K562 (cell line): ENCODE results near the gene ALK.

Experiments used
- CTCF ChIP-seq, 3 experiments: IDR thresholded peaks in 2 of 3; conservative IDR thresholded peaks in 1 of 3; 2 replicates each; pipeline ENCODE4 v1.5.1; 2011 to 2012; ENCODE audit warnings: low read length in 3 of 3, mild to moderate bottlenecking in 3 of 3, control low read depth in 2 of 3, improper control_type of control experiment in 1 of 3, inconsistent platforms in 1 of 3, low read depth in 1 of 3, mixed read lengths in 1 of 3, moderate library complexity in 1 of 3; ENCODE audit not compliant: insufficient read depth in 2 of 3
- E2F5 ChIP-seq: sonication (generic); formaldehyde crosslinking; IDR thresholded peaks from 2 replicates; pipeline ENCODE4 v1.8.0; 2022; ENCODE audit warnings: mild to moderate bottlenecking, missing genetic modification reagents
- EP300 ChIP-seq: IDR thresholded peaks from 2 replicates; pipeline ENCODE4 v1.6.1; 2012; ENCODE audit warnings: low read length, improper control_type of control experiment
- GABPA ChIP-seq: fragments of 200-800 bp; sonication (Bioruptor generic); conservative IDR thresholded peaks from 2 replicates; pipeline ENCODE4 v1.6.1; 2016; ENCODE audit warnings: low read depth, missing genetic modification characterization, missing compliant biosample characterization
- RBM15 ChIP-seq: fragments of 200-400 bp; formaldehyde crosslinking; IDR thresholded peaks from 2 replicates; pipeline ENCODE4 v1.6.1; 2018; ENCODE audit warnings: mild to moderate bottlenecking, low read length, moderate library complexity; ENCODE audit not compliant: insufficient read depth
- SRF ChIP-seq, 2 experiments: fragments of 250-450, 450-650 bp in 1 of 2; sonication (Bioruptor Pico) in 1 of 2; sonication (generic) in 1 of 2; formaldehyde crosslinking; IDR thresholded peaks; 2 replicates each; pipeline versions ENCODE4 v1.5.0 to v1.5.1; 2020 to 2022; ENCODE audit warnings: mild to moderate bottlenecking in 1 of 2, missing genetic modification reagents in 1 of 2
- SRSF1 ChIP-seq: fragments of 200-400 bp; formaldehyde crosslinking; IDR thresholded peaks from 2 replicates; pipeline ENCODE4 v1.6.1; 2017; ENCODE audit warnings: mild to moderate bottlenecking, low read depth, low read length, moderate library complexity
- WHSC1 ChIP-seq: IDR thresholded peaks from one replicate; pipeline ENCODE4 v1.6.1; 2012; ENCODE audit warnings: low read length, control low read depth, inconsistent platforms

GRCh38 chr2:29839306-29839705 lies 82.1 kb downstream of the ALK start:
- TF ChIP-seq GABPA (tag) (no peak), RBM15 (no peak), EP300 (no peak), CTCF (IDR thresholded peaks at IDR 0.05 in 2 of 3, conservative IDR thresholded peaks at IDR 0.05 in 1 of 3; ENCODE audit: insufficient read depth in 2 of 3, low read depth in 1 of 3, low read length in 3 of 3) (no peak), SRSF1 (no peak), SRF (CRISPR knock-in tag; IDR thresholded peaks at IDR 0.05) (no peak), WHSC1 (no peak), E2F5 (CRISPR knock-in tag) (no peak)
